Endodermal cell (in vitro differentiated cells): ENCODE data around the gene RARRES1. TPM values are rescaled to one million over a fixed set of nuclear protein-coding genes. Genes with fewer than 3 reads are reported as not detected.

Experiments used
- DNase-seq: peaks from one replicate; pipeline ENCODE4 v3.0.0-alpha.2; 2017
- H3K27ac ChIP-seq: 2 replicates; pipeline ENCODE4 v1.5.1; 2013; ENCODE audit warnings: mild to moderate bottlenecking, low read depth, low read length, moderate library complexity
- H3K27me3 ChIP-seq: 2 replicates; pipeline ENCODE4 v1.6.1; 2013; ENCODE audit warnings: mild to moderate bottlenecking, low read length, moderate library complexity; ENCODE audit not compliant: insufficient read depth, control insufficient read depth, poor library complexity, severe bottlenecking
- H3K36me3 ChIP-seq: 2 replicates; pipeline ENCODE4 v1.7.0; 2013; ENCODE audit warnings: mild to moderate bottlenecking, low read length, moderate library complexity; ENCODE audit not compliant: control insufficient read depth, insufficient read depth
- H3K4me1 ChIP-seq: one replicate; pipeline ENCODE4 v1.7.0; 2013; ENCODE audit warnings: low read length; ENCODE audit not compliant: control insufficient read depth, insufficient read depth
- H3K4me3 ChIP-seq: 2 replicates; pipeline ENCODE4 v1.5.1; 2013; ENCODE audit warnings: mild to moderate bottlenecking, low read length, moderate library complexity
- H3K9ac ChIP-seq: 2 replicates; pipeline ENCODE4 v1.6.1; 2013; ENCODE audit warnings: mild to moderate bottlenecking, low read length, moderate library complexity; ENCODE audit not compliant: poor library complexity, severe bottlenecking; ENCODE audit errors: extremely low read depth
- H3K9me3 ChIP-seq: 2 replicates; pipeline ENCODE4 v1.6.1; 2013; ENCODE audit warnings: mild to moderate bottlenecking, low read length, moderate library complexity; ENCODE audit not compliant: control insufficient read depth
- H3K27ac Mint-ChIP-seq: 2 replicates; pipeline ENCODE4 v1.8.0; 2020; ENCODE audit warnings: mixed read lengths
- H3K27me3 Mint-ChIP-seq: 2 replicates; pipeline ENCODE4 v1.8.0; 2021; ENCODE audit warnings: mild to moderate bottlenecking, mixed read lengths; ENCODE audit not compliant: insufficient read depth
- H3K36me3 Mint-ChIP-seq: 2 replicates; pipeline ENCODE4 v1.8.0; 2020; ENCODE audit warnings: low read depth, mixed read lengths
- H3K4me1 Mint-ChIP-seq: 2 replicates; pipeline ENCODE4 v1.8.0; 2020; ENCODE audit warnings: mixed read lengths
- H3K4me3 Mint-ChIP-seq: 2 replicates; pipeline ENCODE4 v1.8.0; 2020; ENCODE audit warnings: mild to moderate bottlenecking, moderate library complexity, mixed read lengths
- H3K9me3 Mint-ChIP-seq: 2 replicates; pipeline ENCODE4 v1.8.0; 2020; ENCODE audit warnings: mild to moderate bottlenecking, mixed read lengths
- WGBS, 2 experiments: methylation state at CpG; one replicate each; pipeline versions ENCODE4 v1.1.5 to v1.1.7; 2013; ENCODE audit warnings: missing lambda C conversion rate in 2 of 2, mixed read lengths in 1 of 2; ENCODE audit not compliant: insufficient coverage in 1 of 2, insufficient read length in 1 of 2; 5-methylcytosine and 5-hydroxymethylcytosine counted together
- total RNA-seq, 2 donors: library from RNA; stranded (reverse); fragmentation: NEBNext Ultra II Directional in 1 of 2; extraction: Animal tissue kit (Norgen Biotek cat#: 25700) in 1 of 2; gene quantifications; 2 replicates in 1 of 2; 3 replicates in 1 of 2; pipeline ENCODE4 v1.2.1, GENCODE V29; 2021
- TF ChIP-seq, protein P1 (sequence below): fragments of 200-600 bp; sonication (generic); conservative IDR thresholded peaks from 2 replicates; pipeline ENCODE4 v1.5.0; 2021; ENCODE audit warnings: antibody characterized with exemption, mild to moderate bottlenecking

The RARRES1 gene
- total RNA-seq, 2 donors from 2014 or later, result 0.58 to 0.95 TPM

DNA sequence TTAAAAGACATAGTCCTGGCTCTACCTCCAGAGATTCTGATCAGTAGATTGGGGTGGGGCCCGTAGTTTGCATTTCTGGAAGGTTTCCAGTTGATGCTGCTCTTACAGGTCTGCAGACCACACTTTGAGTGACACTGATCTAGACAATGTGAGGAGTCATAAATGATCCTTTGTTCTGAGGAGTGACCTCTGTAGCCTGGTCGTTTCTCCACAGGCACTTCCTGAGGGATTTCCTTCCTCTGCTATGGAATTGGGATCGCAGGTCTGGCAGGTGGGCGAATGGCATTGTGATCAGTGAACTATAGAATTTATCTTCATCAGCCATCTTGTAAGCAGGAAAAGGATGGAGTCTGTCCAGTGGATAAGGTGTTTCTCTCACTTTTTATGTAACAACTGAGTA is 82.5 kb downstream of the RARRES1 start:
- H3K4me3 Mint-ChIP-seq, result no peak overlapping the region
- no peak overlapping the region for H3K4me3 ChIP-seq
- TF ChIP-seq, protein P1, sequence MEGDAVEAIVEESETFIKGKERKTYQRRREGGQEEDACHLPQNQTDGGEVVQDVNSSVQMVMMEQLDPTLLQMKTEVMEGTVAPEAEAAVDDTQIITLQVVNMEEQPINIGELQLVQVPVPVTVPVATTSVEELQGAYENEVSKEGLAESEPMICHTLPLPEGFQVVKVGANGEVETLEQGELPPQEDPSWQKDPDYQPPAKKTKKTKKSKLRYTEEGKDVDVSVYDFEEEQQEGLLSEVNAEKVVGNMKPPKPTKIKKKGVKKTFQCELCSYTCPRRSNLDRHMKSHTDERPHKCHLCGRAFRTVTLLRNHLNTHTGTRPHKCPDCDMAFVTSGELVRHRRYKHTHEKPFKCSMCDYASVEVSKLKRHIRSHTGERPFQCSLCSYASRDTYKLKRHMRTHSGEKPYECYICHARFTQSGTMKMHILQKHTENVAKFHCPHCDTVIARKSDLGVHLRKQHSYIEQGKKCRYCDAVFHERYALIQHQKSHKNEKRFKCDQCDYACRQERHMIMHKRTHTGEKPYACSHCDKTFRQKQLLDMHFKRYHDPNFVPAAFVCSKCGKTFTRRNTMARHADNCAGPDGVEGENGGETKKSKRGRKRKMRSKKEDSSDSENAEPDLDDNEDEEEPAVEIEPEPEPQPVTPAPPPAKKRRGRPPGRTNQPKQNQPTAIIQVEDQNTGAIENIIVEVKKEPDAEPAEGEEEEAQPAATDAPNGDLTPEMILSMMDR, result no peak
- no peaks in the 10 kb centered on the region for H3K27me3 ChIP-seq
- H3K9ac ChIP-seq, result no peak overlapping the region
- H3K36me3 ChIP-seq, result peaks cover 80% of the 10 kb centered on the region
- H3K4me1 Mint-ChIP-seq, result peaks cover 5% of the 10 kb centered on the region
- H3K27ac ChIP-seq, result no peak overlapping the region
- H3K27ac Mint-ChIP-seq, result no peak overlapping the region
- H3K4me1 ChIP-seq, result no peaks in the 10 kb centered on the region
- H3K27me3 Mint-ChIP-seq, result no peaks in the 10 kb centered on the region
- no peaks in the 10 kb centered on the region for H3K9me3 Mint-ChIP-seq
- no peaks in the 10 kb centered on the region for H3K9me3 ChIP-seq
- no peak for DNase-seq
- WGBS, 2 experiments, result 81 to 89% methylated on average over 1 to 4 of the region's 4 CpGs
- peaks cover 35% of the 10 kb centered on the region for H3K36me3 Mint-ChIP-seq

Other genes with a start within 250 kb of the RARRES1 start
- 10 to 100 TPM; 19.3 to 43.8 TPM for gene MLF1, start 161.3 kb downstream of the RARRES1 start, total RNA-seq
- gene GFM1, start 87.9 kb downstream of the RARRES1 start, total RNA-seq, result 10 to 100 TPM; 29.4 to 37.4 TPM
- 1 to 10 TPM; 8.8 to 10.0 TPM for gene LXN, start 59.8 kb downstream of the RARRES1 start, total RNA-seq
- 10 to 100 TPM; 11.7 to 13.4 TPM for gene MFSD1, start 69.6 kb upstream of the RARRES1 start, total RNA-seq